HG03520 (cell line): Measurements from ENCODE around the gene FOXA1.

Experiments used
- ATAC-seq: cut with Tn5 transposase; IDR thresholded peaks from one replicate; pipeline ENCODE4 v1.9.1; 2021; ENCODE audit warnings: mild to moderate bottlenecking, moderate library complexity; ENCODE audit not compliant: unreplicated experiment

FOXA1 gene

GRCh38 chr14:37590428-37591139 lies 4.5 kb downstream of the FOXA1 start:
- ATAC-seq = no peak

GRCh38 chr14:37589715-37590427 lies 5.2 kb downstream of the FOXA1 start:
- ATAC-seq = no peak

- ATAC-seq = no peak
Observed at GRCh38 chr14:37588956-37589714, 5.9 kb downstream of the FOXA1 start.

GRCh38 chr14:37588667-37588955 lies 6.4 kb downstream of the FOXA1 start:
- no peak for ATAC-seq

- no peak for ATAC-seq
Observed at GRCh38 chr14:37587881-37588666, 7.0 kb downstream of the FOXA1 start.

- ATAC-seq = no peak
Observed at GRCh38 chr14:37587131-37587803, 7.8 kb downstream of the FOXA1 start.

- ATAC-seq = no peak
Observed at GRCh38 chr14:37586797-37587130, 8.3 kb downstream of the FOXA1 start.

- no peak for ATAC-seq
Observed at GRCh38 chr14:37585971-37586796, 8.9 kb downstream of the FOXA1 start.

- no peak for ATAC-seq
Observed at GRCh38 chr14:37585101-37585511, 9.9 kb downstream of the FOXA1 start.

- no peak for ATAC-seq
Observed at GRCh38 chr14:37584211-37585100, 10.6 kb downstream of the FOXA1 start.

GRCh38 chr14:37583358-37584210 lies 11.5 kb downstream of the FOXA1 start:
- ATAC-seq = no peak

- ATAC-seq = no peak
Observed at GRCh38 chr14:37580146-37580545, 14.9 kb downstream of the FOXA1 start.

- no peak for ATAC-seq
Observed at GRCh38 chr14:37579274-37579673, 15.8 kb downstream of the FOXA1 start.

- no peak for ATAC-seq
Observed at GRCh38 chr14:37573356-37573755, 21.7 kb downstream of the FOXA1 start.

- ATAC-seq = no peak
Observed at GRCh38 chr14:37571391-37571790, 23.7 kb downstream of the FOXA1 start.

- no peak for ATAC-seq
Observed at GRCh38 chr14:37569729-37570128, 25.3 kb downstream of the FOXA1 start.

- no peak for ATAC-seq
Observed at GRCh38 chr14:37566811-37567371, 28.2 kb downstream of the FOXA1 start.

GRCh38 chr14:37565550-37565949 lies 29.5 kb downstream of the FOXA1 start:
- ATAC-seq = no peak
